Anterior cingulate cortex (tissue), 58 donors: ENCODE data around the gene MBD4.
"Not testable (repeated sequence)": the region's sequence is repeated elsewhere in the genome, so short reads cannot be mapped to it uniquely, and the experiment has no call there.

Experiments used
- DNase-seq, 58 donors: peaks; one replicate each; lab custom pipeline; 2025; lab: John Stamatoyannopoulos, UW

The MBD4 gene

GRCh38 chr3:129413687-129414506 is 25.9 kb downstream of the MBD4 start:
- DNase-seq, result no peak

GRCh38 chr3:129413238-129413637 is 26.5 kb downstream of the MBD4 start:
- not testable (repeated sequence) for DNase-seq

- DNase-seq, result no peak
Observed at GRCh38 chr3:129412542-129413198, 27.1 kb downstream of the MBD4 start.

GRCh38 chr3:129410971-129411370 is 28.8 kb downstream of the MBD4 start:
- DNase-seq, result no peak

GRCh38 chr3:129409541-129409940 is 30.2 kb downstream of the MBD4 start:
- no peak for DNase-seq

GRCh38 chr3:129404610-129405009 is 35.1 kb downstream of the MBD4 start:
- DNase-seq, result no peak

DNA sequence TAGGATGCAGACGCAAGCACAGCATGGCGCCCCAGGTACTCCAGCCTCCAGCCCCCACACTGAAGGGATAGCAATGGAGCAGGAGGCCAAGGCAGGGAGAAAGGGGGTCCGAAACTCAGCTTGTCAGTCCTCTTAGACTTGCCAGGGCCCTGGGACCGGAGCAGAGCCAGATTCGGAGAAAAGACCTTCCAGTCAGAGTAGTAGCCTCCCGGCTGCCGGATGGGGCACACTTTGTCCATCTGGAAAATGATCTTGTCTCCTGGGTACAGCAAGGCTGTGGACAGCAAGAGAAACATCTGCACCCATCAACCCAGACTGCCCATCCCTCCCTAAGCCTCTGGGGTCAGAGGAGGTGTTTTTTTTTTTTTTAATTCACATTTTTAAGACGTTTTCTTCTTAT is 35.6 kb downstream of the MBD4 start:
- DNase-seq, result no peak

DNA sequence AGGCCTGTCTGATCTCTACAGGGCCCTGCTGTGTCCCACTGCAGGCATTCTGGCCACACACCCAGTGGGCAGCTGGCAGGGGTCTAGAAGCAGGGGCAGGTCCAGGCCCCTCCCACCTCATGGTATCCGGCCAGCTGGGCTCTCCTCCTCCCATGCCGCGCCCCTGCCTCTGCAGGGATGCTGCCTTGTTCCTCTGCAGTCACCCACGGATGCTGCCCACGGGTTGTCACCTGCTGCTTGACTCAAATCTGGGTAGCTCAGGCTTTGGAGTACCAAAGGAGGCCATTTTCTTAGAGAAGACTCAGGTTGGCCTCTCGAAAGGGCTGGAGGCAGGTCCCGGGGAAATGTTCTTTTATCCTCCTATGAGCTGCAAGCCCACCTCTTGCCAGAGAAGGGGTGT is 36.3 kb downstream of the MBD4 start:
- DNase-seq, result peak in 1 of 58 donors; percentile 6

- no peak for DNase-seq
Observed at GRCh38 chr3:129402616-129403015, 37.1 kb downstream of the MBD4 start.

DNA sequence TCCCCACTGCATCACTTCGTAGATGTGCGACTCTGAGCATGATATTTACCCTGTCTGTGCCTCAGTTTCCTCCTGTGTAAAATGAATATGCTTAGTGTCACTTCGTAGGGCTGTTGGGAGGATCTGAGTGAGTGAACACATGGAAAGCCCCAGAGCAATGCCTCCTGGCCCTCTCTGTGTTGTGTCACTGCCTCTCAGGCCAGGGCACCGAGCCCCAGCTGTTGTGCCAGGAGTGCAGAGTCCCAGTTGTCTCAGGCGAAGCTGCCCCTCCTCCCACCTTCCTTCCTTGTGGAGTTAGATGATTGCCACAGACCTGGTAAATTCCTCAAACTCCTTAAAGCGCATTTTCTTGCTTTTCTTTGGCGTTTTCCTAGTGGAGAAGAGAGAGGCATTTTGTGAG is 37.5 kb downstream of the MBD4 start:
- no peak for DNase-seq

- DNase-seq, result peak in 2 of 58 donors; percentile 49 to 57
Observed at GRCh38 chr3:129399895-129400357, 39.8 kb downstream of the MBD4 start.

DNA sequence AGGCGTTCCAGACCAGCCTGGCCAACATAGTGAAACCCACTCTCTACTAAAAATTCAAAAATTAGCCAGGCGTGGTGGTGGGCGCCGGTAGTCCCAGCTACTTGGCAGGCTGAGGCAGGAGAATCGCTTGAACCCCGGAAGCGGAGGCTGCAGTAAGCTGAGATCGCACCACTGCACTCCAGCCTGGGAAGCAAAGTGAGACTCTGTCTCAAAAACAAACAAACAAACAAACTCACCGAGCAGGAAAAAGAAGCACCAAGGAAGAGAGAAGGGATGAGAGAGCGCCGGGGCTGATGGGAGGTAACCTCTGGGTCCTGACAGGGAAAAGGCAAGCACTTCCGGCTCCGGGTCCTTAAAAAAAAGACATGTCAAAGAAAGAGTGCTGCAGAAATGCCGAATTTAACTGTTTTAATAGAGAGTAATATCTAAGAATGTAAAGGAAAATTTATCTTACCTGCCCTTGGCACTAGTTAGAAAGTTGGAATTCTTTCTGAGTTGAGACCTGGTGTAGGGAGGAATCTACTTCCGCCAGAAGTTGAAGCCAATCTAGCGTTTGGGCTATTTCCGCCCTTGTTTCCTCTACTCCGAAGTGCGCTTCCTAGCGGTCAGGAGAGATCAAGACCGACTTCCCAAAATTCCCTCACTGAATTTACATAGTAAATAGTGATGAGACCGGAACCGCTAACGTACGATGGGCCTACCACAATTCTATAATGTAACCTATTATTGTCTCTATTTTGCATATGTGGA is 40.4 kb downstream of the MBD4 start:
- DNase-seq, result peak in 56 of 58 donors; percentile 31 to 94 (median 76)

DNA sequence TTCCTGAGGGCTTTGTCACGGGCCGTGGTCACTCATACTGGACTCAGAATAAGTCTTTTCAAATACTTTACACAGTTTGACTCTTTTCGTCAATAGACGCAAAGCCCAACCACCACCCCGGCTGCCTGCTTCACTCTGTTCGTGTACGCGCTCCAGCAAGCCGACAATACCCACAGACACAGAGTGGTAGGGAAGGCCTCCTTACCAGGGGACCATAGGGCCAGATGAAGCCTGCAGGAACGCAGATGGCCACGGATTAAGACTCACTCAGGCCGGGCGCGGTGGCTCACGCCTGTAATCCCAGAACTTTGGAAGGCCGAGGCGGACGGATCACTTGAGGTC is 41.0 kb downstream of the MBD4 start:
- DNase-seq, result no peak

GRCh38 chr3:129393760-129394564 is 45.8 kb downstream of the MBD4 start:
- not testable (repeated sequence) for DNase-seq

DNA sequence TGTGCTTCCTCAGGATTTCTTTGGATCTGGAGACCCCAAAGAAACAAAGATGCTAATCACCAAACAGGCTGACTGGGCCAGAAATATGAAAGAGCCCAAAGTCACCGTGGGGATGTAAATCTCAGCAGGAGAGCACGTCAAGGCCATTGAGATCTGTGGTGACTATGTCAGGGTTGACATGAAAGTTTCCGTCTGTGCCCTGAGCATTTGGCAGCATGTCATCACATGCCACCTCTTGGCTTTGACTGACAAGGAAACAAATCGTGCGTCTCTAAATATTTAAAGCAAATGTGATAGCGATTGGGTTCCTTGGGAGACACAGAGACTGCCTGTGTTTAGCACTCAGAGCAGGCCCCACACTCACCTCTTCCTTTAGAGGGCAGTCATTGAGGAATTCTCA is 46.5 kb downstream of the MBD4 start:
- no peak for DNase-seq

- DNase-seq, result not testable (repeated sequence)
Observed at GRCh38 chr3:129392106-129392887, 47.5 kb downstream of the MBD4 start.

DNA sequence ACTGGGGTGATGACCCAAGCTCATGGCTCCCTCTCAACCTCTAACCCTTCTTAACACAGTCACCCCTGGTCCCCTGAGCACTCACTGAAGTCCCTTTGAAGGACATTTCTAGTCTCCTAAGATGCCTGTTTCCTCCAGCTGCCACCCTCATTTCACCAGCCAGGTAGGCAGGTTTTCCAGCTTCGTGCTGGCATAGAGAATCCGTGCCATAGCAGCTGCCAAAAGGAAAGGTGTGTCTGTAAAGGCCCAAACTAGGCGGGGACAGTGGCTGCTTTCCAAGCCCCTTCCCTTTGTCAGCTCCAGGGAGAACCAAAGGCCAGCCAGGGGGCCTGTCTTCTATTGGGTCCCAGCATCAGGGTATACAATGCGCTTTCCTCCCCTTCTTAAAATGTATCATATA is 48.2 kb downstream of the MBD4 start:
- DNase-seq, result not testable (repeated sequence)

GRCh38 chr3:129389572-129389937 is 50.2 kb downstream of the MBD4 start:
- no peak for DNase-seq

GRCh38 chr3:129388791-129389571 is 50.8 kb downstream of the MBD4 start:
- DNase-seq, result not testable (repeated sequence)
